Testis (tissue), 2 donors: ENCODE data around the gene DAB1.

Source experiments
- POLR2A ChIP-seq: fragments of 450-650 bp; IDR thresholded peaks from one replicate; pipeline ENCODE4 v1.6.1; 2017; ENCODE audit warnings: antibody characterized with exemption, mild to moderate bottlenecking, moderate library complexity
- TF ChIP-seq, protein P1 (sequence below), 3 experiments: fragments of 450-650 bp in 2 of 3; fragments of 200-600 bp in 1 of 3; sonication (generic) in 1 of 3; IDR thresholded peaks; one replicate each; pipeline ENCODE4 v1.5.1; 2016 to 2019; ENCODE audit warnings: antibody characterized with exemption in 3 of 3, mild to moderate bottlenecking in 2 of 3, moderate library complexity in 1 of 3

DNA sequence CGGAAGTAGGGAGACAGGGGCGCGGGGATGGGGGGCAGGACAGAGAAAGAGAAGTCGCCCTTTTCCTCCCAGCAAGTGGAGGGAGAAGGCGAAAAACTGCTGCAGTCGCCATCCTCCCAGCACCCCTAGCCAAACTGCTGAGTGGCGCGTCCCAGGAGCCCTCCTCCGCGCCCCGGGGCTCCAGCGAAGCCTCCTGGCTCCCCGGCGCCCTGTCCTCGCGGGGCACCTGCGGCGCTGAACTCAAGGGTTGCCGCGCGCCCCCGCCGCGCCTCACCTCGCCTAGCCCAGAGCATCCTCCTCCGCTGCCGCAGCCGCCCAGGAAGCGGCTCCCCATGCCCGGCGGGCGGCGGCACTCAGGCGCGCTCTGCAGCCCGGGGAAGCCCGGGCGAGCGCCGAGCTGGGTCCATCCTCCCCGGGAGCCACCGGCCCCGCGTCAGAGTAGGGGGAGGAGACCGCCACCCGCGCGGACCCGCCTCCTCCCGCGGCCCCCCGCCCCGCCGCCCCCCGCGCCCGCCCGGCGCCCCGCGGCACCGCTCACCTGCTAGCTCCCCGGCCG is at the start of gene DAB1:
- TF ChIP-seq, protein P1, sequence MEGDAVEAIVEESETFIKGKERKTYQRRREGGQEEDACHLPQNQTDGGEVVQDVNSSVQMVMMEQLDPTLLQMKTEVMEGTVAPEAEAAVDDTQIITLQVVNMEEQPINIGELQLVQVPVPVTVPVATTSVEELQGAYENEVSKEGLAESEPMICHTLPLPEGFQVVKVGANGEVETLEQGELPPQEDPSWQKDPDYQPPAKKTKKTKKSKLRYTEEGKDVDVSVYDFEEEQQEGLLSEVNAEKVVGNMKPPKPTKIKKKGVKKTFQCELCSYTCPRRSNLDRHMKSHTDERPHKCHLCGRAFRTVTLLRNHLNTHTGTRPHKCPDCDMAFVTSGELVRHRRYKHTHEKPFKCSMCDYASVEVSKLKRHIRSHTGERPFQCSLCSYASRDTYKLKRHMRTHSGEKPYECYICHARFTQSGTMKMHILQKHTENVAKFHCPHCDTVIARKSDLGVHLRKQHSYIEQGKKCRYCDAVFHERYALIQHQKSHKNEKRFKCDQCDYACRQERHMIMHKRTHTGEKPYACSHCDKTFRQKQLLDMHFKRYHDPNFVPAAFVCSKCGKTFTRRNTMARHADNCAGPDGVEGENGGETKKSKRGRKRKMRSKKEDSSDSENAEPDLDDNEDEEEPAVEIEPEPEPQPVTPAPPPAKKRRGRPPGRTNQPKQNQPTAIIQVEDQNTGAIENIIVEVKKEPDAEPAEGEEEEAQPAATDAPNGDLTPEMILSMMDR (IDR thresholded peaks at IDR 0.05): no peak
- no peak for TF ChIP-seq POLR2A
